ENCODE measurements around the gene BACH2. TPM values are rescaled to one million over a fixed set of nuclear protein-coding genes. Genes with fewer than 3 reads are reported as not detected.
A peak's percentile ranks its signal among the peaks of the same experiment; 100 is the strongest.

The BACH2 gene
- total and polyA plus RNA-seq, 10 of the 15 experiments (the other 5 are each of a cell fraction or from before 2014, with no cell fraction given): 0.03 to 0.28 (median 0.04) TPM; not detected in 3

DNA sequence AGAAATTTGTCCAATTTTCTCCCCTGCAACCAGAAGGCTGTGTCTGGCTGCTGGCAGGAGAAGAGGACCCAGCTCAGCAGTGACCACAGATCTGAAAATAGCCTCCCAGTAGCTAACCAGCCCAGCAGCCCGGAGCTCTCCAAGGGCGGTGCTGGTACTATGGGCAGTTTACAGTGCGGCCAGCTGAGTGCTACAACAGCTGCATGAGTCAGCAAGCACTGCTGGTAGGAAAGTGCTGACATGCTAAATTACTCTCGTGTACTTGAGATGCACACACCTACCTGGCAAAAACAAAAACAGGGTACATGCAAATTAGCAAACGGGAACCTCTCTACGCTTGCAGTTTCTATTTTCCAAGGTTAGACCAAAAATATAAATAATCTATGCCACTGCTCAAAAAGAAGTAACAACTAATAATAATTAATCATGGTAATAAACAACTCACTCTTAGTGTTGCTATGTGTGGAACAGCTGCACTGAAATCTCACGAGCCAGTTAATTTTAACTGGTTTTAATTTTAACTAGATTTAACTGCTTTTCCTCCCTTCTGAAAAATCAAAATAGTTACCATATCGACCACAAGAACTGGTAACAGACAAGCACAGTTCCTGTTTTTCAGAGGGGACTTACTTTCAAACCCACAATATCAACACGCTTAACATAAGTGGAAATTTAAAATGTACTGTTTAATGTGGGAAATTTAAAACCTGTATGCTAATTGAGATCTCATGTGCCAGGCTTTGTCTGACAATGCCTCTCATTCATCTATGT lies 10.8 kb downstream of the BACH2 start (continued):
- TF ChIP-seq, protein P1, sequence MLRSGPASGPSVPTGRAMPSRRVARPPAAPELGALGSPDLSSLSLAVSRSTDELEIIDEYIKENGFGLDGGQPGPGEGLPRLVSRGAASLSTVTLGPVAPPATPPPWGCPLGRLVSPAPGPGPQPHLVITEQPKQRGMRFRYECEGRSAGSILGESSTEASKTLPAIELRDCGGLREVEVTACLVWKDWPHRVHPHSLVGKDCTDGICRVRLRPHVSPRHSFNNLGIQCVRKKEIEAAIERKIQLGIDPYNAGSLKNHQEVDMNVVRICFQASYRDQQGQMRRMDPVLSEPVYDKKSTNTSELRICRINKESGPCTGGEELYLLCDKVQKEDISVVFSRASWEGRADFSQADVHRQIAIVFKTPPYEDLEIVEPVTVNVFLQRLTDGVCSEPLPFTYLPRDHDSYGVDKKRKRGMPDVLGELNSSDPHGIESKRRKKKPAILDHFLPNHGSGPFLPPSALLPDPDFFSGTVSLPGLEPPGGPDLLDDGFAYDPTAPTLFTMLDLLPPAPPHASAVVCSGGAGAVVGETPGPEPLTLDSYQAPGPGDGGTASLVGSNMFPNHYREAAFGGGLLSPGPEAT (IDR thresholded peaks at IDR 0.05; ENCODE audit: low read depth): peak; percentile 52; the same call in 1 of the 2 replicates
- TF ChIP-seq ATF7 (IDR thresholded peaks at IDR 0.05; ENCODE audit: low read depth): peak; percentile 57; the same call in 1 of the 2 replicates
- peak; percentile 57 for TF ChIP-seq FOXK2 (IDR thresholded peaks at IDR 0.05)
- TF ChIP-seq, protein P2, sequence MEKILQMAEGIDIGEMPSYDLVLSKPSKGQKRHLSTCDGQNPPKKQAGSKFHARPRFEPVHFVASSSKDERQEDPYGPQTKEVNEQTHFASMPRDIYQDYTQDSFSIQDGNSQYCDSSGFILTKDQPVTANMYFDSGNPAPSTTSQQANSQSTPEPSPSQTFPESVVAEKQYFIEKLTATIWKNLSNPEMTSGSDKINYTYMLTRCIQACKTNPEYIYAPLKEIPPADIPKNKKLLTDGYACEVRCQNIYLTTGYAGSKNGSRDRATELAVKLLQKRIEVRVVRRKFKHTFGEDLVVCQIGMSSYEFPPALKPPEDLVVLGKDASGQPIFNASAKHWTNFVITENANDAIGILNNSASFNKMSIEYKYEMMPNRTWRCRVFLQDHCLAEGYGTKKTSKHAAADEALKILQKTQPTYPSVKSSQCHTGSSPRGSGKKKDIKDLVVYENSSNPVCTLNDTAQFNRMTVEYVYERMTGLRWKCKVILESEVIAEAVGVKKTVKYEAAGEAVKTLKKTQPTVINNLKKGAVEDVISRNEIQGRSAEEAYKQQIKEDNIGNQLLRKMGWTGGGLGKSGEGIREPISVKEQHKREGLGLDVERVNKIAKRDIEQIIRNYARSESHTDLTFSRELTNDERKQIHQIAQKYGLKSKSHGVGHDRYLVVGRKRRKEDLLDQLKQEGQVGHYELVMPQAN (conservative IDR thresholded peaks at IDR 0.05): no peak
- peak; percentile 16; the same call in 1 of the 2 replicates for TF ChIP-seq CHD2 (IDR thresholded peaks at IDR 0.05; ENCODE audit: borderline replicate concordance, low read depth, low read length)
- no peak for TF ChIP-seq SRF (IDR thresholded peaks at IDR 0.05; ENCODE audit: low read depth in 2 of 2, low read length in 2 of 2)
- TF ChIP-seq TCF3 (IDR thresholded peaks at IDR 0.05; ENCODE audit: borderline replicate concordance, insufficient read depth, low read depth, low read length): peak; percentile 42; the same call in 1 of the 2 replicates
- TF ChIP-seq MTA2 (IDR thresholded peaks at IDR 0.05; ENCODE audit: low read depth): peak; percentile 85
- peak; percentile 43 for TF ChIP-seq KLF5 (IDR thresholded peaks at IDR 0.05; ENCODE audit: partially characterized antibody)
- TF ChIP-seq MEF2A (IDR thresholded peaks at IDR 0.05; ENCODE audit: insufficient read depth, low read depth, low read length): 0 out of 2 replicates have a peak, but pooled peaks have one; percentile 41
- TF ChIP-seq NFYB (IDR thresholded peaks at IDR 0.05; ENCODE audit: insufficient read depth, low read depth, low read length): no peak
- peak; percentile 34 to 70; a peak in 3 of 4 replicates for TF ChIP-seq EP300 (IDR thresholded peaks at IDR 0.05; ENCODE audit: borderline replicate concordance in 1 of 2, control insufficient read depth in 1 of 2, low read depth in 2 of 2, low read length in 2 of 2)
- TF ChIP-seq IKZF1 (conservative IDR thresholded peaks at IDR 0.05): peak; percentile 64
- TF ChIP-seq MYB (IDR thresholded peaks at IDR 0.05; ENCODE audit: borderline replicate concordance, low read depth, low read length): peak; percentile 15; the same call in 1 of the 2 replicates
- TF ChIP-seq, protein P3, sequence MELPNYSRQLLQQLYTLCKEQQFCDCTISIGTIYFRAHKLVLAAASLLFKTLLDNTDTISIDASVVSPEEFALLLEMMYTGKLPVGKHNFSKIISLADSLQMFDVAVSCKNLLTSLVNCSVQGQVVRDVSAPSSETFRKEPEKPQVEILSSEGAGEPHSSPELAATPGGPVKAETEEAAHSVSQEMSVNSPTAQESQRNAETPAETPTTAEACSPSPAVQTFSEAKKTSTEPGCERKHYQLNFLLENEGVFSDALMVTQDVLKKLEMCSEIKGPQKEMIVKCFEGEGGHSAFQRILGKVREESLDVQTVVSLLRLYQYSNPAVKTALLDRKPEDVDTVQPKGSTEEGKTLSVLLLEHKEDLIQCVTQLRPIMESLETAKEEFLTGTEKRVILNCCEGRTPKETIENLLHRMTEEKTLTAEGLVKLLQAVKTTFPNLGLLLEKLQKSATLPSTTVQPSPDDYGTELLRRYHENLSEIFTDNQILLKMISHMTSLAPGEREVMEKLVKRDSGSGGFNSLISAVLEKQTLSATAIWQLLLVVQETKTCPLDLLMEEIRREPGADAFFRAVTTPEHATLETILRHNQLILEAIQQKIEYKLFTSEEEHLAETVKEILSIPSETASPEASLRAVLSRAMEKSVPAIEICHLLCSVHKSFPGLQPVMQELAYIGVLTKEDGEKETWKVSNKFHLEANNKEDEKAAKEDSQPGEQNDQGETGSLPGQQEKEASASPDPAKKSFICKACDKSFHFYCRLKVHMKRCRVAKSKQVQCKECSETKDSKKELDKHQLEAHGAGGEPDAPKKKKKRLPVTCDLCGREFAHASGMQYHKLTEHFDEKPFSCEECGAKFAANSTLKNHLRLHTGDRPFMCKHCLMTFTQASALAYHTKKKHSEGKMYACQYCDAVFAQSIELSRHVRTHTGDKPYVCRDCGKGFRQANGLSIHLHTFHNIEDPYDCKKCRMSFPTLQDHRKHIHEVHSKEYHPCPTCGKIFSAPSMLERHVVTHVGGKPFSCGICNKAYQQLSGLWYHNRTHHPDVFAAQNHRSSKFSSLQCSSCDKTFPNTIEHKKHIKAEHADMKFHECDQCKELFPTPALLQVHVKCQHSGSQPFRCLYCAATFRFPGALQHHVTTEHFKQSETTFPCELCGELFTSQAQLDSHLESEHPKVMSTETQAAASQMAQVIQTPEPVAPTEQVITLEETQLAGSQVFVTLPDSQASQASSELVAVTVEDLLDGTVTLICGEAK (IDR thresholded peaks at IDR 0.05; ENCODE audit: borderline replicate concordance): no peak
